Cerebellar nuclear complex (tissue), 1 donor: ENCODE data around the gene PDE4D.

Experiments used
- DNase-seq, 2 experiments: peaks; one replicate each; lab custom pipeline; 2025; lab: John Stamatoyannopoulos, UW

PDE4D gene

DNA sequence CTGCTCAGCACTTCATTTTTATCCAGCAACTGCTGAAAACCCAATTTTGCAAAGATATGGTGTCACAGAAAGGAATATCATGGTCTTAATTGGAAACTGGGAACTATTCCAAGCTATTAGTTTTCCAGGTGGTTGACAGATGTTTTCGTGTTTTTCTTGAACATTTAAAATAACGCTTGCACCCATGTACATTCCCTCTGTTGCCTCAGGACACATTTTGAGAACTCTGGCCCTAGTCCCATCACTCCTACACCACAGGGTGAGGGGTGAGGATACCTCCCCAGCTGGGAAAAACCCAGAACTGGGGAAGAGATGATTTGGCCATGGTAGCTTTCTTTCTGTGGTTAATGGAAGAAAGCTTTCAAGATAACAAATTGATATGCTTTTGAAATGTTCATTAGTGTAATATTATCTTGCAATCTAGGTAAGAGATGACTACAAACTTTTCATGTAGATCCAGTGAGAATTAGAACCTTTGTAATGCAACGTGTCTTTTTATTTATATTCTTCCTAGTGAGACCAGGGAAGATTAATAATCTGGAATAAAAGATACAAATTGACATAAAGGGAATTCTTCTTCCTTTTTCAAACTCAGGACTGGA lies 683.7 kb downstream of the PDE4D start:
- no peak for DNase-seq

- DNase-seq = no peak
Measured at GRCh38 chr5:59208474-59208873, 685.1 kb downstream of the PDE4D start.

DNA sequence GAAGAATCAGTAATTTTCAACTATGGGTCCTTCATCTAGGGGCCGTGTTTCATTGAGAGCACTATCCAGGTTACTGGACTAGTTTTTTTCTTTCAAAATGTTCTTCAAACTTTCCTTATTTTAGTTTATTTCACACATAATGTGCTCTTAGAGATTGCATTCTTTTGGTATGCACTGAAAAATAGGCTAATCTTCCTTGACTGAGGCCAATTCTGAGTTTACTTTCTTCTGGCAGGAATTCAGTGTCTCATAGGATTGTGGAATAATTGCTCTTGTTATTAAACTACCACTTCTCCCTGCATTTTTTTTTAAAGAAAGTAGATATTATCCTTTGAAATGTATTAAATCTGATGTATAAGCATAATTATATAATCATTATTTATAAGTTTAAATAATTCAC lies 686.1 kb downstream of the PDE4D start:
- DNase-seq = no peak

DNA sequence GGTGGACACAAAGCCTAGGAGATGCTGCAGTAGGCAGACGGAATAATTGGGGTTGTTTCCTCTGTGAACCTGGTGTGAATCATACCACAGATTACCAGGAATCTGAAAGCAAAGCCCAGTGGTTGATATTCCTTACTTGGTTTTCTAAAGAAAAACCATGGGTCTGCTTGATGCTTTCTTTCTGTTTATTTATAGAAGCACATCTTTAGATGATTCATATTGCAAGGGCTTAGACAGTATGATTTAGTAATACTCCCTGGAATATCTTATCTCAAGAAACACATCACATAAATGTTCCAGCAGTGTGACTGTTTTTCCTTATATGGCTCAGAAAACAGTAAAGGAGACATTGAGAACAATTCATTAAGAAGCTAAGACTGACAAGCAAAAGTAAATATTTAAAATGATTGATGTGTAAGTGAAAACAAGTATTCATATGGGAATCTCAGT lies 687.4 kb downstream of the PDE4D start:
- DNase-seq = no peak

GRCh38 chr5:59204114-59204897 lies 689.2 kb downstream of the PDE4D start:
- no peak for DNase-seq

DNA sequence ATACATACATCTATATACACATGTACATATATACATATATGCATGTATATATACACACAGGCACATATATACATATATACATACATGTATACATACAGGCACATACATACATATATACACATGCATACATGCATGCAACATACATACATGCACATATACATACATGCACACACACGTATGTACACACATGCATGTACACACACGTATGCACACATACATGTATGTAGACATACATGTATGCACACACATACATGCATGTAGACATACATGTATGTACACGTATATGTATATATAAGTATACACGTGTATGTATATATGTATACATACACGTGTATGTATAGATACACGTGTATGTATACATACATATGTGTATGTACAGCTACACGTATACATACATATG lies 693.7 kb downstream of the PDE4D start:
- no peak for DNase-seq

DNA sequence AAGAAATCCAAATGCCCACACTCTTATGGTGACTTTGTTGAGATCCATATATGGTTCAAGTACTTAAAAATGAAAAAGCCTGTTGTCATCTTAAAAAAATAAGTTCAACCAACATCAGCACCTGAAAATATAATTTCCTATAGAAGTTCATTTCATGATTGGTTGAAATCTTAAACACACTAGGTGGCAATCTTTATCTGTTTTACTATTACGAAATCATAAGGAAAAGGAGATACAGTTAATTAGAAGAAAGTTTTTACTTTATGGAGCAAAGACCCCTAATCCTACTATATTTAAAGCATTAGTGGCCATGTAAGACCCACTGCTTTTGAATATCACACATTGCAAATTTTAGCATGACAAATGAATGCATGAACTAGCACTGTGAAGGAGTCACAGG lies 694.7 kb downstream of the PDE4D start:
- DNase-seq = no peak

GRCh38 chr5:59198365-59198764 lies 695.2 kb downstream of the PDE4D start:
- no peak for DNase-seq

- no peak for DNase-seq
Measured at GRCh38 chr5:59197911-59198310, 695.6 kb downstream of the PDE4D start.

DNA sequence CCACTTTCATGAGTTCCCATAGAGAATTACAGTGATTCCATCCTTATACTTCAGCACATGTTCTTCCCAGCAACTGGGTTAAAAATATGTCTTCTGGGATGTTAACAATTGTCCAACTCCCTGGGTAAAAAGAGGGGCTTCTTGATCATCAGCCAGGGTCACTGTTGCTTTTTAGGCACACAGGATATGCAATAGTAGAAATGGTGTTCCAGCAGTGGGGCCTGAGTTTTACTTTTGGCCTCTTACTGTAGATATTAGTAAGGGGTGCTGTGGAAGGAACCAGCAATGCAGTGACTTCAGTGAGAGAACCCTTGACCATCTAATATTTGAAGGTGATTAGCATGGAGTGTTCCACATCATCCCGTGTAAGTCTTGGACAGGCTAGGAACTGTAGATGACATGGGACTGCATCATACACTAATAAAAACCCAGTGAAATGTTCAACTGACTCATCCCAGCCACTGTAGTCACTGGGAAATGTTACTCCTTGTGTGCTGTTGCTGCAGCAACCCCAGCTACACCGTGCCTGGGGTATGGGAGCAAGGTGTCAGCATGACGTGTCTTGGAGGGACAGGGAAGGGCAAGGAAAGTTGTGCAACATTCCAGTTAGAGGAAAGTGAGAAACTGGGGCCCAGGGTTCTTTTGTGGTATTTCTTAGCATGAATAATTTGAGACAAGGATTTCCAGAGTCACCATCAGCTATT lies 699.8 kb downstream of the PDE4D start:
- DNase-seq = no peak

GRCh38 chr5:59190746-59191145 lies 702.8 kb downstream of the PDE4D start:
- DNase-seq = no peak

DNA sequence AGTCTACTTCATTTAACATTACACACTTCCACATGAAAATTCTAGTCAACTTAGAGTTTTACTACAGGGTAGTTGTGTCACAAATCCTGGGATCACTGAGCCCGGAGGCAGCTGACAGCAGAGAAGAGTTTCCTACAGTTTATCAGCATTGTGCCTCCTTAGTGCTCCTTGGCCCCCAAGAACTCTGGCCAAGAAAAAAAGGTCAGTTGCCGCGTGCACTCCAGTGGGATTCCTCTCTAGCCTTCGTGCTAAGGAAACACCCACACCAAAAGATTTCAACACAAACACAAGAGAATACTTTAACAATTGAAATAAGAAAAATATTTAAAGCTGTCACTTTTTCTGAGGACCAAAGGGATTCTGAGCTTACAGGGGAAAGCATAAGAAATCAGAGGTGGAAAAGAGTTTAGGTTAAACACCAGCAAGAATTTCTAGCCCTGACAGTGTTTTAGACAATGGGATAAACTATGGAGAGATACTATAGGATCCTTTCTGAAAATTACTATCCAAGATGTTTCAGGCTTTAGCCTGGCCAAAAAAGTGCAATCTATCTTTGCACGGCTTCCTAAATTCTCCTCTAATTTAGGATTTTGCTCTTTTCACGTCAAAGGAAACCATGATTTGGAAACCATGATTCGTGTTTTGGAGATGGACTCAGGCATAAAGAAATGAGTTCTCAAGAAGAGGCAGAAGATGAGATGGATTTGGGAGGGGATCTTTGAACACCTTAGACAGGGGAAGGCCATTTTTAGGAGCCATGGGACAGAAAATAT lies 703.9 kb downstream of the PDE4D start:
- no peak for DNase-seq

DNA sequence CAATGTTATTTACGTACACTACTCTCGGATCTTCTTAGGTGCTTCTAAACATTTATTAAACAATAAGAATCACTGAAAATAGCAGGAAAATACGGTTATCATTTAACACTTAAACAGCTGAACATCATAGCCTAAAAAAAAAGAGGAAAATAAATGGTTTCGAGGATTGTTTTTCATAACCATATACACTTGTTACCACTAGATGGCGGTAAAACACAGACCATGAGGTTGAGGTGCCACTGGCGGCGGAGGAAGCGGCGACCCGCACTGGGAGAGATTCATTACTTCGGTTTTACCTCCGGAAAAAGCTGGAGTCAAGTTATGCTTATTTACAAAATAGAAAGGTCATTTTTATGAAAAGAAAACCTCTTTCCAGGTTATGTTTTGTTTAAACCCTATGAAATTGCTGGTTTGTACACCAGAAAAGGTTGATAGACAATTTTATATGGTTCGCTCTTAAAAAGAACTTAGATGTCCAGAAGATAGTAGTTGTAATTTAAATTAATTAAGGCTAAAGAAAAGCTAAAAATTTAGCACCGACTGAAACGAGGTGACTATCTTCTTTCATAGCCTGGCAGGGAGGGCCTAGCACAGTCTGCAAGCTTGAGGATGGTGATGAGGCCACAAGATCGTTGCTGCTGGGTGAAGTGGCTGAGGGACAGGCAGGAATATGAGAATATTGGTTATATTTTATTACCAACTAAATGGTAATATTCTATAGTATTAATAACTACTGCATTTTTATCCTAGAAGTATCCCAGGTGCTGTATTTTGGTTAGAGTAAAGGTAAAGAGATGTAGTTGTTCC lies 704.9 kb downstream of the PDE4D start:
- peak in 1 of 2 experiments; percentile 46 for DNase-seq

DNA sequence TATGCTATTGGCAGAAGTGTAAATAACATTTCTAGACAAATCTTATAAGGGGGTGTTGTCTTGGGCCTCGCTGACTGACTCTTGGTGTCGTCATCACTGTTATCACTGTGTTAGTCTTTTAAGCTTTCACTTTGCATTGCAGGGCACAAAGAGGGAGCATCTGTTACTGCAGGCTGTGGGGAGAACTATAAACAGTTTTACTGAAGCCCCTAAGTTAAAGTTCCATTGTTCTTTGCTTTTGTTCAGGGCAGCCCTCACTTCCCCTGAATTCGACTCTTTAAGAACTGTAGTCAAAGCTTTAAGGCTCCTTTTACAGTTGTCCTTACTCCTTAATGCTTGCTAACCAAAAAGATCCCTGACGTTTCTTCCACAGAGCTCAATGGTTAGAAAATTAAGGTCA lies 705.7 kb downstream of the PDE4D start:
- DNase-seq = no peak

- no peak for DNase-seq
Measured at GRCh38 chr5:59186623-59187022, 706.9 kb downstream of the PDE4D start.

GRCh38 chr5:59185757-59186385 lies 707.7 kb downstream of the PDE4D start:
- no peak for DNase-seq

GRCh38 chr5:59184769-59185168 lies 708.8 kb downstream of the PDE4D start:
- no peak for DNase-seq

GRCh38 chr5:59182760-59183159 lies 710.8 kb downstream of the PDE4D start:
- DNase-seq = no peak

DNA sequence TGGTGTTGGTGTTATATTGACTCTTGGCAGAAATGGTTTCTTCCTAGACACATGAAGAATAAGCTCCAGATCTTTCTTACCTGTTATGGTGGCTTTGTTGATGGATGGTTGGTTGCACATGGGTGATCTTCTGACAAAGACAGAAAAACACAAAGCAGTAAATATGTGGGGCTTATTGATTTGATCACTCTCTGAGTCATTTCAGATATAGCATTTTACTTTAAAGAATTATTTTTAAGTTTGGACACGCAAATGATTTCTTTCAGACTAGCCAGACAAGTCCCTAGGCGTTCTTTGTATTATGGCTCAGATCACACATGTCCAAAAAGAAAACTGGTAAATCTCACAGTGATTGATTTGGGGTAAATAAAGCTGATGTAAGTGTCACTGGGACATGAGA lies 713.0 kb downstream of the PDE4D start:
- no peak for DNase-seq

DNA sequence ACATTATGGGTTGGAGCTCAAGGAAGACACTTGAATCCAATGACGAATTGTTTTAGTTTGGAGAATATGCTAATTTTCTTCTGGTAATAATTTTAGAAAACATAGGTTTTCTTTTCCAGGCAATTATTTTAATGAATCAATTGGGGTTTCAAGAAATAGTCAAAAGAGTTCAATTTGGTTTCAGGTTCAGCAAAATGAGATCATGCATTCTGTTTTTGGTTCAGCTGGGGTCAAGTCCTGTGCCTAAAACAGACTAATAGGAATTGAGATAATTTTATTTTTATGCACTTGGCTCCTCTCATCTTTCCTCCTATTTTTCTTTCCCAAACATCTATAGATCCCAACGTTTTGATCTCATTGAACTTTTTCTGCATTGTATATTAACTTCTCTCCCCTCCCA lies 713.8 kb downstream of the PDE4D start:
- no peak for DNase-seq

DNA sequence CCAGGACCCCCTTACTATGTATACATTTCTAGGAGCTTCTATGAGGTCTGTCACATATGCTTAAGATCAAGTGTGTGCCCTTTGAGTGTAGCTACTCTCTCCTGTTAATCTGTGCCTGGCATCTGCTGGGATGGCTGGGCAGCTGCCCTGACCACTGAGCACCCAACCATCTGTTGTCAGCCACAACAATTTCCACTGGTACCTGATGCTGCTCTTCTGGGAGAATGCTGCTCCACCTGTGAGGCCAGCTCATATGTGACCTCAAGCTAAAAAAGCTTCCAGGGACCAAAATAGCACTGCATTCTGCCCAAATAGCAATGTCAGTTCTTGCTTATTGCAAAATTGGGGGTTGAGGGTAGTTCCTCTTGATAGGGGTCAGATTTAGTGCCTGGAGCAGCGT lies 715.0 kb downstream of the PDE4D start:
- no peak for DNase-seq
